Left ventricle myocardium superior (tissue), 1 donor: ENCODE results near the gene SCN9A. TPM values are rescaled to one million over a fixed set of nuclear protein-coding genes. Genes with fewer than 3 reads are reported as not detected.
"Not testable (repeated sequence)": the region's sequence is repeated elsewhere in the genome, so short reads cannot be mapped to it uniquely, and the experiment has no call there.

ENCODE experiments used
- ATAC-seq: fragments of 200-7000 bp; cut with Tn5 transposase; one replicate; pipeline ENCODE4 v1.9.1; 2020; ENCODE audit warnings: mild to moderate bottlenecking, moderate library complexity
- DNase-seq: peaks from one replicate; pipeline ENCODE4 v3.0.0-alpha.2; 2020
- intact Hi-C: fragments of 100-400 bp; cut with micrococcal nuclease; formaldehyde crosslinking; loops from one replicate; pipeline ENCODE4 v1.11.0; 2022
- total RNA-seq: library from RNA; stranded (reverse); fragmentation: NEBNext Ultra II Directional; extraction: Animal tissue kit (Norgen Biotek cat#: 25700); gene quantifications from one replicate; pipeline ENCODE4 v1.2.1, GENCODE V29; 2021
- donor health status: DM: no; HTN: yes; CAD: no; lungs with severe emphysema.

The SCN9A gene
- total RNA-seq, 1 donor from 2014 or later, result 1.3 TPM

DNA sequence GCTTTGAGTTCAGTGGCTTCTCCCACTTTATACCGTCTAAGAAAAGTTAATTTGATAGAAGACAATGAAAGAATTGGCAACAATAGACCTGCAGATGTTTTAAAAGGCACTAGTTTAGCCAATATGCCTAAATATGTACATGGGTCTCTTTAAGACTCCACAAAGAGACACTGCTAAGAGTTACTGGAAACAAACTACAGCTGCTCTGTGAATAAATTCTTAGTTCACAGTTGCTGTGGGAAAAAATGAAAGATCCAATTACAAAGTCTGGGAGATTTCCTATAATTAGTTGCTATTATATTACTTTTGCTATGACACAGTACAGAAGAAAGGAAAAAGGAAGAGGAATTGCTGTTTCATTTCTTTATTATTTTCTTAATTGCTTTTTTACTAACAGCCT lies 34.3 kb downstream of the SCN9A start:
- intact Hi-C loops, result no loop called here
- DNase-seq (no peak), ATAC-seq (no peak)

GRCh38 chr2:166338831-166339339 lies 36.9 kb downstream of the SCN9A start:
- ATAC-seq (no peak), DNase-seq (no peak)
- intact Hi-C loops, result no loop called here

GRCh38 chr2:166337932-166338331 lies 37.8 kb downstream of the SCN9A start:
- intact Hi-C loops, result no loop called here
- DNase-seq (no peak), ATAC-seq (no peak)

- intact Hi-C loops, result no loop called here
- ATAC-seq (no peak), DNase-seq (no peak)
Measured at GRCh38 chr2:166335284-166335683, 40.5 kb downstream of the SCN9A start.

GRCh38 chr2:166334805-166335204 lies 40.9 kb downstream of the SCN9A start:
- no peak for ATAC-seq
- intact Hi-C loops, result no loop called here
- no peak for DNase-seq

DNA sequence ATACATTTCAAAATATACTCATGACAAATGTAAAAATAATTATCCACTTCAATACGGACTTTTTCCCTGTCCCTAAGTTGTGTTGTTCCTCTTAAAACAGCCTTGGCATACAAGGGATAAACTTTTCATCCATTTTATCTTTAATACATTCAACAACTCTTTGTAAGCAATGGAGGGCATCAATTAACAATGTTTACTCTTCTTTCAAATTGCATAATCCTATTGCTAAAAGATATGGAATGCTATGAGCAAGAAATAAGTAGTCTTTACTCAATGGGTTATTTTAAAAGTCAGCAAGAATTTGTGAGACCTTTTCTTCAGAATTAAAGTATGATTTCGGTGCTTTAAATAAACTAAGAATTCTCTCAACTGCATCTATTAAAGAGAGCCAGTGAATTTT lies 41.9 kb downstream of the SCN9A start:
- ATAC-seq (no peak), DNase-seq (no peak)
- intact Hi-C loops, result no loop called here

- no peak for DNase-seq
- intact Hi-C loops, result no loop called here
- ATAC-seq, result no peak
Measured at GRCh38 chr2:166332106-166332505, 43.6 kb downstream of the SCN9A start.

- intact Hi-C loops, result no loop called here
- ATAC-seq (no peak), DNase-seq (no peak)
Measured at GRCh38 chr2:166331468-166331867, 44.3 kb downstream of the SCN9A start.

DNA sequence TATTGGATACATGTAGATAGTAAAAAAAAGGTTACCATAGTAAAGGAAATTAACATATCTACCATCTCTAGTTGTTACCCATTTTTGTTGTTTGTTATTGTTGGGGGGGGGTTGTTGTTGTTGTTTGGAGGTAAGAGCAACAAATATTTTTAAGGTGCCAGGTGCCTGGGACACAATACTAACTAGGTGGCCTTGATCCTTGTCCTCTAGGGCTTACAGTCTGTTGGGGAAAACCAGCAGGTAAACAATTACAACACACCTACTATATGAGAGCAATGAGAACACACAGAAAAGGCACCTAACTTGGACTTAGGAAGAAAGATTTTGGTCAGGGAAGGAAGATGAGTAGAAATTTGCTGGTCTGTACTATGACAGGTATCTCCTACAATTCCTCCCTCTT lies 46.3 kb downstream of the SCN9A start:
- intact Hi-C loops, result no loop called here

DNA sequence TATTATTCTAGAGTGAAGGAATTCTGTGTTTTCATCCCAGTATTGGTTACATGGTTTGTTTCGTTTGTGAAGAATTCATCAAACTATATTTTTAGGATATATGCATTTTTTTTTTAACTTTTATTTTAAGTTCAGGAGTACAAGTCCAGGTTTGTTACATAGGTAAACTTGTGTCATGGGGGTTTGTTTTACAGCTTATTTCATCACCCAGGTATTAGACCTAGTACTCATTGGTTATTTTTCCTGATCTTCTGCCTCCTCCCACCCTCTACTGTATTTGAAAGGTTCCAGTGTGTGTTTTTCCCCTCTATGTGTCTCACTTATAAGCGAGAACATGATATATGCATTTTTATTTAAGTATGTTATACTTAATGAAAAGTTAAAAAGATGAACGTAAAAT lies 47.6 kb downstream of the SCN9A start:
- DNase-seq, result no peak
- intact Hi-C loops, result no loop called here
- no peak for ATAC-seq

More for the DNA sequence above, 46.3 kb downstream of the SCN9A start:
- DNase-seq (no peak), ATAC-seq (no peak)

GRCh38 chr2:166321076-166321475 lies 54.7 kb downstream of the SCN9A start:
- intact Hi-C loops, result no loop called here
- DNase-seq, result no peak
- ATAC-seq, result no peak

- no peak for DNase-seq
- no peak for ATAC-seq
- intact Hi-C loops, result no loop called here
Measured at GRCh38 chr2:166314022-166314759, 61.6 kb downstream of the SCN9A start.

DNA sequence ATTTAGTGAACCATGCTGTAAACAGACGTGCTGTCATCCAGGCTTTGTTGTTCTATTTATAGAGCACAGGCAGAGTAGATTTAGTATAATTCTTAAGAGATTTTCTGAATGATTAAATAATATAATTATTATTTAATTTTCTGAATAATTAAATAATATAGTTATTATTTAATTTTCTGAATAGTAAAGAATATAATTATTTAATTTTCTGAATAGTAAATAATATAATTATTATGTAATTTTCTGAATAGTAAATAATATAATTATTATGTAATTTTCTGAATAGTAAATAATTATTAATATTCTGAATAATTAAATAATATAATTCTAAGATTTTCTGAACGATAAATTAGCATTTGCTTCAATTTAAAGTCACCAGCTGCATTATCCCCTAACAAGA lies 62.9 kb downstream of the SCN9A start:
- ATAC-seq, intact Hi-C loops, DNase-seq: not testable (repeated sequence)

GRCh38 chr2:166307326-166307725 lies 68.4 kb downstream of the SCN9A start:
- no peak for ATAC-seq
- intact Hi-C loops, result no loop called here
- no peak for DNase-seq

DNA sequence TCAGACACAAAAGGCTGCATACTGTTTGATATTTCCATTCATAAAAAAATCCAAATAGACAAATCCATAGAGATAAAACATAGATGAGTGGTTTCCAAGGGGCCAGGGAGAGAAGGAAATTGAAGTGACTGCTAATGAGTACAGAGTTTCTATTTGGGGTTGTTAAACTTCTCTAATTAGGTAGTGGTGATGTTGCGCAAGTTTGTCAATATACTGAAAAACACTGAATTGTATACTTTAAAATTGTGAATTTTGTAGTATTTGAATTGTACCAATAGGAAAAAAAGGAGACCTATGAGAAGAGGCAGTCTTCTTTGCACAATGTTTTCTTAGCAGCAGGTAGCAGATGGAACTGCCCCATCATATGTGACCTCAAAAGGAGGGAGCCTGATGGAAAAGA lies 71.1 kb downstream of the SCN9A start:
- no peak for DNase-seq
- ATAC-seq, result no peak
- intact Hi-C loops, result no loop called here

GRCh38 chr2:166302036-166302435 lies 73.7 kb downstream of the SCN9A start:
- intact Hi-C loops, result no loop called here
- no peak for DNase-seq
- ATAC-seq, result no peak

DNA sequence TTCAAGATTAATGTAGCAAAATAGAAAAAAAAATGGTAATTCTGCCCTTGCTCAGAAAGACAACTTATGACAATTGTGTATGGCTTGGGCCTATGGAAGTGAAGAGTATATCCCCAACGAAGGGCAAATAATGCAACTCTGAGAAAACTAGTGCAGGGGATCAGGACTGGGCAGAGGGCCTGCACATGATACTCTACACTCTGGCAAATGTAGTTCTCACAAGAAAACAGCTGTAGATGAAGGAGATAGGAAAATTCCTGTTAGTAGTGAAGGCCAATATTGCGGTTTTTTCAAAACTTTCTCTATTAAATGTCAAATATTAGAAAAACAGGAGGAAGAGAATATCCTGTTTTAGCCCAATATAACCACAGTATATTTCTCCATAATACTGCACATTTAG lies 77.8 kb downstream of the SCN9A start:
- DNase-seq (no peak), ATAC-seq (no peak)
- intact Hi-C loops, result no loop called here

- intact Hi-C loops, result no loop called here
- no peak for ATAC-seq
- DNase-seq, result no peak
Measured at GRCh38 chr2:166293984-166294383, 81.8 kb downstream of the SCN9A start.

GRCh38 chr2:166285215-166285614 lies 90.5 kb downstream of the SCN9A start:
- no peak for ATAC-seq
- intact Hi-C loops, result no loop called here

DNA sequence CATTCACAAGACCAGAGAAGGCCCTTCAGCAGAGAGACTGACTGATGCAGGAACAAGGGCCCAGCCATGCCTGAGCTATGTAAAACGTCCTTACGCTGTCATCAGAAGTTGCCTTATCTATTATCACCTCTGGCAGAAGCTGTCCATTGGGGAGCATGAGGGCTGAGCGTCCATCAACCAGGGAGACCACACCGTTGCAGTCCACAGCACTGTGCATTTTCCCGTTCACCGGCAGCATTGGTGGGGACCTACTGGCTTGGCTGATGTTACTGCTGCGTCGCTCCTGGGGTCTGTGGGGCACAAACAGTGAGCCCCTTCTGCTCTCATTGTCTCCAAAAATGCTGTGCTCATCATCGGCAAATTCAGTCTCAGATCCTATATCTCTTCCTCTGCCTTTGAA lies 91.4 kb downstream of the SCN9A start:
- intact Hi-C loops, result no loop called here
- no peak for DNase-seq
- ATAC-seq, result no peak

More at GRCh38 chr2:166285215-166285614, 90.5 kb downstream of the SCN9A start:
- no peak for DNase-seq

- ATAC-seq (no peak), DNase-seq (no peak)
- intact Hi-C loops, result no loop called here
Measured at GRCh38 chr2:166282154-166282553, 93.6 kb downstream of the SCN9A start.
